ENCODE data around the gene NME4. TPM values are rescaled to one million over a fixed set of nuclear protein-coding genes. Genes with fewer than 3 reads are reported as not detected.

Gene NME4
- total RNA-seq, 1 experiment from 2014 or later, result 68.2 TPM

GRCh38 chr16:372302-372983 is 24.6 kb upstream of the NME4 start:
- RAD21 ChIA-PET (ENCODE audit: low non-redundant PET in 1 of 2, low total read pairs in 2 of 2, uncharacterized antibody in 2 of 2, unreplicated experiment in 2 of 2), result no interaction called here
- DNase-seq (ENCODE audit: low read depth, low spot score), result no peak
- BruUV-seq (replicated peaks), result no TSS peak
- no peak overlapping the region for H3K27ac ChIP-seq (ENCODE audit: low read depth, low read length)
- intact Hi-C loops (cut with micrococcal nuclease), result no loop called here
- CTCF ChIA-PET, result no interaction called here
- peaks cover 3 to 13% of the 10 kb centered on the region in 2 experiments; a peak in 3 of 4 replicates for H3K4me1 ChIP-seq (ENCODE audit: control insufficient read depth in 1 of 2, insufficient read depth in 2 of 2, low read length in 2 of 2)
- H3K9ac ChIP-seq (ENCODE audit: low read length), result no peak overlapping the region
- no peak overlapping the region for H3K4me3 ChIP-seq (replicated peaks in 1 of 2; ENCODE audit: low read depth in 1 of 2, low read length in 2 of 2)
- H3K4me2 ChIP-seq (ENCODE audit: low read length), result no peak overlapping the region
- H2AFZ ChIP-seq (ENCODE audit: low read depth, low read length, poor library complexity, severe bottlenecking), result no peak overlapping the region
- no peaks in the 10 kb centered on the region for H3K9me2 ChIP-seq (ENCODE audit: insufficient read depth)
- no peaks in the 10 kb centered on the region for H3K27me3 ChIP-seq (ENCODE audit: insufficient read depth, low read length)
- POLR2A ChIA-PET, result no interaction called here
- H3K36me3 ChIP-seq (ENCODE audit: control insufficient read depth in 1 of 2, insufficient read depth in 2 of 2, low read length in 2 of 2), result 0 out of 4 replicates have a peak, but pooled peaks cover 0 to 3% of the 10 kb centered on the region in 2 experiments
- no peaks in the 10 kb centered on the region for H3K79me2 ChIP-seq (ENCODE audit: insufficient read depth, low read length)
- H3K9me3 ChIP-seq (ENCODE audit: control insufficient read depth in 1 of 2, insufficient read depth in 1 of 2, low read depth in 1 of 2, low read length in 2 of 2), result no peaks in the 10 kb centered on the region
- no peak for ATAC-seq
- TF ChIP-seq CEBPB (IDR thresholded peaks at IDR 0.05; ENCODE audit: low read depth) (no peak), CBX3 (IDR thresholded peaks at IDR 0.05; ENCODE audit: low read depth) (no peak), EZH2 (IDR thresholded peaks at IDR 0.05) (no peak), POLR2AphosphoS5 (IDR thresholded peaks at IDR 0.05; ENCODE audit: low read depth, low read length) (no peak), SRF (IDR thresholded peaks at IDR 0.05; ENCODE audit: low read depth) (no peak), ATF3 (IDR thresholded peaks at IDR 0.05) (no peak), ELF1 (IDR thresholded peaks at IDR 0.05; ENCODE audit: borderline replicate concordance, low read depth) (no peak), REST (IDR thresholded peaks at IDR 0.05; ENCODE audit: low read depth) (no peak), JUND (IDR thresholded peaks at IDR 0.05) (no peak), ZBTB33 (IDR thresholded peaks at IDR 0.05; ENCODE audit: extremely low read depth, insufficient replicate concordance, low read length) (no peak)
- no peaks in the 10 kb centered on the region for H4K20me1 ChIP-seq (ENCODE audit: insufficient read depth)

Measured in HCT116 (cell line).